ENCODE results near the gene STK26. TPM values are rescaled to one million over a fixed set of nuclear protein-coding genes. Genes with fewer than 3 reads are reported as not detected.

Gene STK26
- total and polyA plus RNA-seq, 2 of the 13 experiments (the other 11 are each of a cell fraction or from before 2014, with no cell fraction given): 16.9 to 47.9 TPM

GRCh38 chrX:131979116-131979515 is 44.0 kb upstream of the STK26 start:
- Histone ChIP-seq H3K79me2 (ENCODE audit: insufficient read depth, low read length) (no peaks in the 10 kb centered on the region), H3K4me3 (replicated peaks in 1 of 3; ENCODE audit: insufficient read depth in 1 of 3, low read depth in 2 of 3, low read length in 3 of 3) (no peak overlapping the region), H3K27ac (ENCODE audit: extremely low read length, insufficient read depth, low read length) (no peak overlapping the region), H3K9me3 (ENCODE audit: low read length) (no peaks in the 10 kb centered on the region), H3K4me2 (ENCODE audit: low read depth, low read length) (no peak overlapping the region), H3K9ac (ENCODE audit: insufficient read depth, low read depth, low read length) (no peak overlapping the region), H3K4me1 (ENCODE audit: insufficient read depth, low read length) (no peaks in the 10 kb centered on the region), H3K27me3 (ENCODE audit: control insufficient read depth in 1 of 2, insufficient read depth in 2 of 2, low read length in 2 of 2) (no peaks in the 10 kb centered on the region), H4K20me1 (ENCODE audit: insufficient read depth, low read length) (no peaks in the 10 kb centered on the region), H2AFZ (ENCODE audit: low read length) (no peak overlapping the region), H3K36me3 (replicated peaks in 1 of 2; ENCODE audit: control insufficient read depth in 1 of 2, insufficient read depth in 2 of 2, low read length in 2 of 2) (no peaks in the 10 kb centered on the region)
- intact Hi-C loops (cut with micrococcal nuclease; ENCODE audit: unreplicated experiment) (no loop called here), in situ Hi-C loops (cut with HindIII; ENCODE audit: extremely low pct_ligation_motif_present, low pct_unique_long_range_greater_than_20kb) (no loop called here)
- CTCF ChIA-PET (ENCODE audit: low intra/inter-chr PET ratio, low total read pairs): no interaction called here
- TF ChIP-seq PHF8 (CRISPR knock-in tag; IDR thresholded peaks at IDR 0.05) (no peak), IRF2 (CRISPR knock-in tag; IDR thresholded peaks at IDR 0.05) (no peak), SP1 (IDR thresholded peaks at IDR 0.05) (no peak), SP1 (CRISPR knock-in tag; IDR thresholded peaks at IDR 0.05) (no peak), TFE3 (CRISPR knock-in tag; IDR thresholded peaks at IDR 0.05) (no peak), TOPORS (CRISPR knock-in tag; IDR thresholded peaks at IDR 0.05) (no peak), ZNF784 (CRISPR knock-in tag; IDR thresholded peaks at IDR 0.05; ENCODE audit: borderline replicate concordance) (no peak), HNRNPH1 (optimal IDR thresholded peaks at IDR 0.05; ENCODE audit: low read depth, low read length) (no peak)
- ATAC-seq: no peak
- BruUV-seq (replicated peaks): no TSS peak
- POLR2A ChIA-PET: no interaction called here
- no peak for FAIRE-seq
- no peak for DNase-seq (ENCODE audit: low spot score)
